H1 (cell line): ENCODE measurements around the gene TBC1D4. TPM values are rescaled to one million over a fixed set of nuclear protein-coding genes. Genes with fewer than 3 reads are reported as not detected.

Experiments used
- CTCF ChIA-PET: fragments of 300-600 bp; sonication (Branson Sonifier 250); formaldehyde crosslinking; loops from one replicate; lab custom pipeline; 2021; ENCODE audit not compliant: partially characterized antibody; lab: Charles Lee
- POLR2A ChIA-PET: fragments of 300-600 bp; sonication (Branson Sonifier 250); formaldehyde crosslinking; loops from one replicate; lab custom pipeline; 2021; ENCODE audit warnings: inconsistent platforms; ENCODE audit not compliant: partially characterized antibody; lab: Charles Lee
- DNase-seq, 2 experiments: peaks; one replicate each; pipeline versions ENCODE4 v3.0.0 to v3.0.0-alpha.2; 2010 to 2022; ENCODE audit warnings: low spot score in 2 of 2, low read depth in 1 of 2, mixed read lengths in 1 of 2
- FAIRE-seq: peaks from 2 replicates; lab custom pipeline; 2011; peaks lifted over from hg19 to GRCh38; lab: Jason Lieb, UNC
- H2AFZ ChIP-seq: 2 replicates; pipeline ENCODE4 v1.8.1; 2012; ENCODE audit warnings: low read length, inconsistent platforms
- H2AK5ac ChIP-seq: 2 replicates; pipeline ENCODE4 v1.6.1; 2013; ENCODE audit warnings: low read depth, low read length
- H2BK120ac ChIP-seq: replicated peaks from 2 replicates; pipeline ENCODE3; 2013; ENCODE audit warnings: low read depth, low read length, inconsistent platforms
- H2BK12ac ChIP-seq: 2 replicates; pipeline ENCODE4 v1.6.1; 2013; ENCODE audit warnings: low read depth, low read length
- H2BK15ac ChIP-seq: 2 replicates; pipeline ENCODE4 v1.6.1; 2013; ENCODE audit warnings: low read length
- H2BK20ac ChIP-seq: 2 replicates; pipeline ENCODE4 v1.6.1; 2013; ENCODE audit warnings: low read length
- H2BK5ac ChIP-seq: 2 replicates; pipeline ENCODE4 v1.6.1; 2013; ENCODE audit warnings: low read depth, low read length
- H3K14ac ChIP-seq: 2 replicates; pipeline ENCODE4 v1.6.1; 2013; ENCODE audit warnings: inconsistent platforms; ENCODE audit not compliant: insufficient read length
- H3K18ac ChIP-seq: 2 replicates; pipeline ENCODE4 v1.6.1; 2013; ENCODE audit warnings: low read length; ENCODE audit errors: extremely low read depth
- H3K23ac ChIP-seq: 2 replicates; pipeline ENCODE4 v1.6.1; 2013; ENCODE audit warnings: inconsistent platforms; ENCODE audit not compliant: insufficient read length
- H3K23me2 ChIP-seq: 2 replicates; pipeline ENCODE4 v1.6.1; 2013; ENCODE audit warnings: low read depth, low read length
- H3K27ac ChIP-seq: 2 replicates; pipeline ENCODE4 v1.6.1; 2011; ENCODE audit warnings: low read depth, low read length, inconsistent platforms
- H3K27me3 ChIP-seq, 4 experiments: replicated peaks in 1 of 4; 1 replicate in 1 of 4; 2 replicates in 3 of 4; pipeline versions ENCODE4 v1.6.1 to v1.8.1; 2011 to 2013; ENCODE audit warnings: low read length in 3 of 4, mild to moderate bottlenecking in 3 of 4, inconsistent platforms in 2 of 4, mixed read lengths in 2 of 4, moderate library complexity in 1 of 4; ENCODE audit not compliant: control insufficient read depth in 3 of 4, insufficient read depth in 3 of 4; ENCODE audit errors: extremely low read depth in 1 of 4
- H3K36me3 ChIP-seq, 4 experiments: 2 replicates each; pipeline versions ENCODE4 v1.6.1 to v1.8.1; 2011 to 2013; ENCODE audit warnings: mild to moderate bottlenecking in 4 of 4, low read length in 3 of 4, moderate library complexity in 2 of 4, control low read depth in 1 of 4, inconsistent platforms in 1 of 4; ENCODE audit not compliant: insufficient read depth in 4 of 4, control insufficient read depth in 2 of 4
- H3K4ac ChIP-seq: replicated peaks from 2 replicates; pipeline ENCODE3; 2013; ENCODE audit warnings: low read length, low read depth, mixed read lengths, inconsistent platforms; ENCODE audit not compliant: insufficient read length
- H3K4me1 ChIP-seq, 4 experiments: replicated peaks in 1 of 4; 1 replicate in 1 of 4; 2 replicates in 3 of 4; pipeline versions ENCODE4 v1.6.1 to v1.8.1; 2011 to 2013; ENCODE audit warnings: low read length in 3 of 4, inconsistent platforms in 2 of 4, mixed read lengths in 1 of 4; ENCODE audit not compliant: insufficient read depth in 4 of 4, control insufficient read depth in 3 of 4
- H3K4me2 ChIP-seq, 2 experiments: 2 replicates each; pipeline versions ENCODE4 v1.6.1 to v1.8.1; 2011 to 2013; ENCODE audit warnings: low read depth in 2 of 2, low read length in 2 of 2, control low read depth in 1 of 2, inconsistent platforms in 1 of 2, mild to moderate bottlenecking in 1 of 2; ENCODE audit not compliant: insufficient read depth in 1 of 2
- H3K4me3 ChIP-seq, 4 experiments: fragments of 200-600, 300-600 bp in 1 of 4; sonication (generic), shearing (Covaris generic), sonication (Bioruptor Twin) in 1 of 4; 2 replicates each; pipeline versions ENCODE4 v1.5.1 to v1.8.1; 2011 to 2016; ENCODE audit warnings: low read length in 4 of 4, low read depth in 3 of 4, control low read depth in 2 of 4, inconsistent platforms in 2 of 4, mild to moderate bottlenecking in 2 of 4, mixed read lengths in 1 of 4, moderate library complexity in 1 of 4; ENCODE audit not compliant: insufficient read depth in 2 of 4; ENCODE audit errors: extremely low read depth in 1 of 4
- H3K56ac ChIP-seq: replicated peaks from 2 replicates; pipeline ENCODE3; 2013; ENCODE audit warnings: low read depth, mild to moderate bottlenecking, mixed read lengths, low read length, inconsistent platforms; ENCODE audit not compliant: insufficient read length
- H3K79me1 ChIP-seq: 2 replicates; pipeline ENCODE4 v1.6.1; 2013; ENCODE audit warnings: low read depth, low read length, control low read depth
- H3K79me2 ChIP-seq, 2 experiments: 2 replicates each; pipeline versions ENCODE4 v1.6.1 to v1.8.1; 2012 to 2013; ENCODE audit warnings: low read length in 2 of 2, mild to moderate bottlenecking in 2 of 2, inconsistent platforms in 1 of 2; ENCODE audit not compliant: insufficient read depth in 2 of 2, control insufficient read depth in 1 of 2
- H3K9ac ChIP-seq, 4 experiments: replicated peaks in 1 of 4; 1 replicate in 1 of 4; 2 replicates in 3 of 4; pipeline versions ENCODE4 v1.6.1 to v1.8.1; 2011 to 2013; ENCODE audit warnings: low read depth in 3 of 4, low read length in 3 of 4, control low read depth in 2 of 4, mild to moderate bottlenecking in 2 of 4, moderate library complexity in 2 of 4, inconsistent platforms in 1 of 4; ENCODE audit errors: extremely low read depth in 1 of 4
- H3K9me3 ChIP-seq, 2 experiments: 2 replicates each; pipeline versions ENCODE4 v1.6.1 to v1.8.1; 2012 to 2013; ENCODE audit warnings: mild to moderate bottlenecking in 2 of 2, moderate library complexity in 2 of 2, control low read depth in 1 of 2, inconsistent platforms in 1 of 2, low read depth in 1 of 2, low read length in 1 of 2, mixed read lengths in 1 of 2; ENCODE audit not compliant: insufficient read depth in 2 of 2
- H4K20me1 ChIP-seq, 2 experiments: replicated peaks in 1 of 2; 2 replicates each; pipeline versions ENCODE3 to v1.8.1; 2011 to 2013; ENCODE audit warnings: inconsistent platforms in 2 of 2, low read length in 2 of 2, mild to moderate bottlenecking in 1 of 2; ENCODE audit not compliant: insufficient read depth in 2 of 2, control insufficient read depth in 1 of 2
- H4K5ac ChIP-seq: 2 replicates; pipeline ENCODE4 v1.6.1; 2013; ENCODE audit warnings: low read length, low read depth, mixed read lengths, inconsistent platforms; ENCODE audit not compliant: insufficient read length
- H4K8ac ChIP-seq: 2 replicates; pipeline ENCODE4 v1.8.0; 2013; ENCODE audit warnings: mild to moderate bottlenecking, moderate library complexity, low read length, inconsistent platforms; ENCODE audit not compliant: insufficient read depth; ENCODE audit errors: extremely low read depth
- H4K91ac ChIP-seq: replicated peaks from 2 replicates; pipeline ENCODE3; 2013; ENCODE audit warnings: low read length, mixed read lengths, inconsistent platforms; ENCODE audit not compliant: insufficient read length
- BACH1 ChIP-seq: IDR thresholded peaks from 2 replicates; pipeline ENCODE4 v1.6.1; 2012; ENCODE audit warnings: low read length, improper control_type of control experiment
- GABPA ChIP-seq: IDR thresholded peaks from 2 replicates; pipeline ENCODE4 v1.6.1; 2011; ENCODE audit warnings: mild to moderate bottlenecking, low read length, moderate library complexity, borderline replicate concordance; ENCODE audit not compliant: insufficient read depth
- HDAC2 ChIP-seq, 2 experiments: fragments of 300-600 bp in 1 of 2; sonication (generic) in 1 of 2; IDR thresholded peaks; 2 replicates each; pipeline ENCODE4 v1.6.1; 2011 to 2012; ENCODE audit warnings: low read depth in 2 of 2, low read length in 2 of 2, mild to moderate bottlenecking in 2 of 2, moderate library complexity in 2 of 2, borderline replicate concordance in 1 of 2, inconsistent platforms in 1 of 2
- JUN ChIP-seq: IDR thresholded peaks from 2 replicates; pipeline ENCODE4 v1.6.1; 2011; ENCODE audit warnings: low read depth, mild to moderate bottlenecking, improper control_type of control experiment, low read length
- RFX5 ChIP-seq: IDR thresholded peaks from 2 replicates; pipeline ENCODE4 v1.6.1; 2011; ENCODE audit warnings: low read depth, low read length, improper control_type of control experiment, borderline replicate concordance
- SP2 ChIP-seq: IDR thresholded peaks from 2 replicates; pipeline ENCODE4 v1.6.1; 2012; ENCODE audit warnings: mild to moderate bottlenecking, low read length, inconsistent platforms
- ZNF274 ChIP-seq: IDR thresholded peaks from 2 replicates; pipeline ENCODE4 v1.7.0; 2012; ENCODE audit warnings: low read length, borderline replicate concordance; ENCODE audit errors: extremely low read depth
- WGBS, 2 experiments: shearing (Covaris generic) in 1 of 2; methylation state at CpG; one replicate each; pipeline versions ENCODE4 v1.1.6 to v1.1.7; 2013 to 2015; ENCODE audit warnings: low lambda C conversion rate in 2 of 2, mixed read lengths in 2 of 2, inconsistent platforms in 1 of 2, low coverage in 1 of 2, missing lambda C conversion rate in 1 of 2; ENCODE audit not compliant: insufficient replicate concordance in 2 of 2, insufficient coverage in 1 of 2, insufficient read length in 1 of 2; ENCODE audit errors: extremely low coverage in 1 of 2, missing lambda C conversion rate in 1 of 2; 5-methylcytosine and 5-hydroxymethylcytosine counted together
- polyA plus RNA-seq, 7 experiments: library from polyadenylated mRNA; depleted of rRNA in 3 of 7; stranded (reverse) in 5 of 7; unstranded in 2 of 7; fragments of >200 nt in 5 of 7; fragments of 200-250 nt in 2 of 7; gene quantifications; 1 replicate in 5 of 7; 2 replicates in 1 of 7; 4 replicates in 1 of 7; pipeline versions ENCODE4 v1.2.1 to v1.2.3, GENCODE V29; 2011 to 2013; ENCODE audit warnings: missing spikeins in 2 of 7, mixed read lengths in 2 of 7
- total RNA-seq: library from RNA; stranded (reverse); fragmentation: NEBNext Ultra II Directional; extraction: Animal tissue kit (Norgen Biotek cat#: 25700); gene quantifications from 2 replicates; pipeline ENCODE4 v1.2.1, GENCODE V29; 2021
- TF ChIP-seq, protein P1 (sequence below): IDR thresholded peaks from 2 replicates; pipeline ENCODE4 v1.6.1; 2012; ENCODE audit warnings: inconsistent platforms

The TBC1D4 gene
- total and polyA plus RNA-seq, 2 of the 8 experiments (the other 6 are each of a cell fraction or from before 2014, with no cell fraction given), result 16.7 to 39.0 TPM

DNA sequence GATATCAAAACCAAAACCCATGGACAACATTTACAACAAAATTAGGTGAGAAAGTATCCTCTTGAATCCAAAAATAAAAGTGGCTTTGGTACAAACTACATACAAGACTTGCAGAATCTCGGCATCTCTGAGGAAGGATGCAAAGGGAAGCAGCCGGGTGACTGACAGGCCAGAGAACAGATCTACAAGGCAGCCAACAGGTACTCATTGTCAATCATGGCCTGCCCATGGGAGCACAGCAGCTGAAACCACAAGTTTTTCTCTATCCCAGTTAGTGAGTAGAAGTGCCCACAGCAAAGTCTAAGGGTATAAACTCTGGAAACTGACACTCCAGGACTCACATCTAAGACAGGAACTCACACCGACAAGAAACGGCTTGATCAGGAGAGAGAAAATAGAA, 74.5 kb downstream of the TBC1D4 start:
- Histone ChIP-seq H4K20me1 (peaks cover 0 to 2% of the 10 kb centered on the region in 2 experiments), H2BK12ac (no peak overlapping the region), H3K4me3 (no peak overlapping the region), H3K23ac (no peak overlapping the region), H3K79me2 (peaks cover 0 to 33% of the 10 kb centered on the region in 2 experiments; a peak in 2 of 4 replicates), H3K27me3 (no peaks in the 10 kb centered on the region), H2BK120ac (no peak overlapping the region), H3K9ac (no peak overlapping the region), H4K8ac (no peak overlapping the region; the same call in 1 of the 2 replicates), H3K9me3 (no peaks in the 10 kb centered on the region), H3K14ac (no peak overlapping the region), H2BK5ac (no peak overlapping the region), H2BK20ac (no peak overlapping the region), H4K5ac (no peak overlapping the region), H2AFZ (no peak overlapping the region), H3K18ac (no peak overlapping the region), H3K23me2 (no peaks in the 10 kb centered on the region), H3K56ac (no peak overlapping the region), H3K4me1 (peaks cover 0 to 7% (median 0%) of the 10 kb centered on the region in 4 experiments; a peak in 2 of 7 replicates), H3K4ac (no peak overlapping the region), H3K27ac (no peak overlapping the region), H2AK5ac (no peak overlapping the region), H3K4me2 (no peak overlapping the region), H4K91ac (no peak overlapping the region), H3K79me1 (no peaks in the 10 kb centered on the region; the same call in 1 of the 2 replicates), H2BK15ac (no peak overlapping the region), H3K36me3 (no peaks in the 10 kb centered on the region)
- ChIA-PET POLR2A (no interaction called here), CTCF (interaction anchor here (0.6 to 1.4 kb wide), 2 partner anchors 42 to 49 kb away, joined by 3 read pairs; no protein-coding TSS in a partner anchor)
- DNase-seq (no peak), FAIRE-seq (no peak)
- WGBS, 2 experiments, result 91% methylated on average over 4 of the region's 4 CpGs; no CpG with 5 or more reads in 1 of the 2 experiments
- TF ChIP-seq SP2 (no peak), GABPA (no peak), BACH1 (no peak), ZNF274 (no peak), RFX5 (no peak), HDAC2 (IDR thresholded peaks at IDR 0.05; ENCODE audit: borderline replicate concordance in 1 of 2, low read depth in 2 of 2, low read length in 2 of 2) (no peak), JUN (no peak)
- TF ChIP-seq, protein P1, sequence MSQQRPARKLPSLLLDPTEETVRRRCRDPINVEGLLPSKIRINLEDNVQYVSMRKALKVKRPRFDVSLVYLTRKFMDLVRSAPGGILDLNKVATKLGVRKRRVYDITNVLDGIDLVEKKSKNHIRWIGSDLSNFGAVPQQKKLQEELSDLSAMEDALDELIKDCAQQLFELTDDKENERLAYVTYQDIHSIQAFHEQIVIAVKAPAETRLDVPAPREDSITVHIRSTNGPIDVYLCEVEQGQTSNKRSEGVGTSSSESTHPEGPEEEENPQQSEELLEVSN, result no peak
